ENCODE results near the gene TBXAS1. TPM values are rescaled to one million over a fixed set of nuclear protein-coding genes. Genes with fewer than 3 reads are reported as not detected.

TBXAS1 gene
- total RNA-seq, 1 donor from 2014 or later, result 9.9 TPM

GRCh38 chr7:140033036-140033435 lies 204.0 kb downstream of the TBXAS1 start:
- Histone ChIP-seq H3K27ac (ENCODE audit: low read depth, low read length) (no peak overlapping the region), H3K27me3 (ENCODE audit: control insufficient read depth in 3 of 3, insufficient read depth in 3 of 3, low read length in 3 of 3) (no peaks in the 10 kb centered on the region), H3K4me1 (ENCODE audit: control insufficient read depth in 3 of 3, insufficient read depth in 3 of 3, low read length in 3 of 3) (no peaks in the 10 kb centered on the region), H3K9ac (ENCODE audit: low read depth in 1 of 3, low read length in 3 of 3) (no peak overlapping the region), H3K4me3 (ENCODE audit: low read length in 3 of 3) (no peak overlapping the region), H3K9me3 (ENCODE audit: control insufficient read depth in 3 of 3, low read length in 3 of 3) (no peaks in the 10 kb centered on the region), H3K36me3 (ENCODE audit: control insufficient read depth in 3 of 3, insufficient read depth in 3 of 3, low read length in 3 of 3) (peaks cover 13 to 26% (median 16%) of the 10 kb centered on the region in 3 donors)

GRCh38 chr7:140033779-140034363 lies 204.8 kb downstream of the TBXAS1 start:
- Histone ChIP-seq H3K27ac (ENCODE audit: low read depth, low read length) (no peak overlapping the region), H3K9me3 (ENCODE audit: control insufficient read depth in 3 of 3, low read length in 3 of 3) (no peaks in the 10 kb centered on the region), H3K27me3 (ENCODE audit: control insufficient read depth in 3 of 3, insufficient read depth in 3 of 3, low read length in 3 of 3) (no peaks in the 10 kb centered on the region), H3K36me3 (ENCODE audit: control insufficient read depth in 3 of 3, insufficient read depth in 3 of 3, low read length in 3 of 3) (peaks cover 13 to 26% (median 15%) of the 10 kb centered on the region in 3 donors), H3K4me1 (ENCODE audit: control insufficient read depth in 3 of 3, insufficient read depth in 3 of 3, low read length in 3 of 3) (no peaks in the 10 kb centered on the region), H3K4me3 (ENCODE audit: low read length in 3 of 3) (no peak overlapping the region), H3K9ac (ENCODE audit: low read depth in 1 of 3, low read length in 3 of 3) (no peak overlapping the region)

GRCh38 chr7:140034421-140034820 lies 205.4 kb downstream of the TBXAS1 start:
- Histone ChIP-seq H3K9me3 (ENCODE audit: control insufficient read depth in 3 of 3, low read length in 3 of 3) (no peaks in the 10 kb centered on the region), H3K4me1 (ENCODE audit: control insufficient read depth in 3 of 3, insufficient read depth in 3 of 3, low read length in 3 of 3) (peaks cover 0 to 4% (median 0%) of the 10 kb centered on the region in 3 donors), H3K4me3 (ENCODE audit: low read length in 3 of 3) (no peak overlapping the region), H3K36me3 (ENCODE audit: control insufficient read depth in 3 of 3, insufficient read depth in 3 of 3, low read length in 3 of 3) (peaks cover 13 to 26% (median 17%) of the 10 kb centered on the region in 3 donors), H3K27me3 (ENCODE audit: control insufficient read depth in 3 of 3, insufficient read depth in 3 of 3, low read length in 3 of 3) (no peaks in the 10 kb centered on the region), H3K9ac (ENCODE audit: low read depth in 1 of 3, low read length in 3 of 3) (no peak overlapping the region), H3K27ac (ENCODE audit: low read depth, low read length) (no peak overlapping the region)

- H3K4me1 ChIP-seq (ENCODE audit: control insufficient read depth in 3 of 3, insufficient read depth in 3 of 3, low read length in 3 of 3), result peaks cover 0 to 4% (median 0%) of the 10 kb centered on the region in 3 donors
- H3K36me3 ChIP-seq (ENCODE audit: control insufficient read depth in 3 of 3, insufficient read depth in 3 of 3, low read length in 3 of 3), result peaks cover 18 to 26% (median 25%) of the 10 kb centered on the region in 3 donors
- H3K27me3 ChIP-seq (ENCODE audit: control insufficient read depth in 3 of 3, insufficient read depth in 3 of 3, low read length in 3 of 3), result no peaks in the 10 kb centered on the region
- H3K9me3 ChIP-seq (ENCODE audit: control insufficient read depth in 3 of 3, low read length in 3 of 3), result no peaks in the 10 kb centered on the region
- H3K4me3 ChIP-seq (ENCODE audit: low read length in 3 of 3), result no peak overlapping the region
- no peak overlapping the region for H3K27ac ChIP-seq (ENCODE audit: low read depth, low read length)
- no peak overlapping the region for H3K9ac ChIP-seq (ENCODE audit: low read depth in 1 of 3, low read length in 3 of 3)
These were observed 206.5 kb downstream of the TBXAS1 start for GRCh38 chr7:140035400-140036223.

GRCh38 chr7:140036224-140036962 lies 207.3 kb downstream of the TBXAS1 start:
- Histone ChIP-seq H3K27ac (ENCODE audit: low read depth, low read length) (no peak overlapping the region), H3K4me3 (ENCODE audit: low read length in 3 of 3) (no peak overlapping the region), H3K9ac (ENCODE audit: low read depth in 1 of 3, low read length in 3 of 3) (no peak overlapping the region), H3K27me3 (ENCODE audit: control insufficient read depth in 3 of 3, insufficient read depth in 3 of 3, low read length in 3 of 3) (no peaks in the 10 kb centered on the region), H3K36me3 (ENCODE audit: control insufficient read depth in 3 of 3, insufficient read depth in 3 of 3, low read length in 3 of 3) (peaks cover 18 to 31% (median 27%) of the 10 kb centered on the region in 3 donors), H3K4me1 (ENCODE audit: control insufficient read depth in 3 of 3, insufficient read depth in 3 of 3, low read length in 3 of 3) (peaks cover 0 to 4% (median 0%) of the 10 kb centered on the region in 3 donors), H3K9me3 (ENCODE audit: control insufficient read depth in 3 of 3, low read length in 3 of 3) (no peaks in the 10 kb centered on the region)

- no peaks in the 10 kb centered on the region for H3K9me3 ChIP-seq (ENCODE audit: control insufficient read depth in 3 of 3, low read length in 3 of 3)
- H3K27ac ChIP-seq (ENCODE audit: low read depth, low read length), result no peak overlapping the region
These were observed 210.0 kb downstream of the TBXAS1 start for GRCh38 chr7:140039066-140039465.

GRCh38 chr7:140039896-140040295 lies 210.8 kb downstream of the TBXAS1 start:
- no peaks in the 10 kb centered on the region for H3K27me3 ChIP-seq (ENCODE audit: control insufficient read depth in 3 of 3, insufficient read depth in 3 of 3, low read length in 3 of 3)
- no peak overlapping the region for H3K9ac ChIP-seq (ENCODE audit: low read depth in 1 of 3, low read length in 3 of 3)
- no peak overlapping the region for H3K4me3 ChIP-seq (ENCODE audit: low read length in 3 of 3)
- peaks cover 0 to 4% (median 0%) of the 10 kb centered on the region in 3 donors for H3K4me1 ChIP-seq (ENCODE audit: control insufficient read depth in 3 of 3, insufficient read depth in 3 of 3, low read length in 3 of 3)
- H3K27ac ChIP-seq (ENCODE audit: low read depth, low read length), result no peak overlapping the region
- peaks cover 15 to 35% (median 21%) of the 10 kb centered on the region in 3 donors for H3K36me3 ChIP-seq (ENCODE audit: control insufficient read depth in 3 of 3, insufficient read depth in 3 of 3, low read length in 3 of 3)
- no peaks in the 10 kb centered on the region for H3K9me3 ChIP-seq (ENCODE audit: control insufficient read depth in 3 of 3, low read length in 3 of 3)

More at GRCh38 chr7:140039066-140039465, 210.0 kb downstream of the TBXAS1 start:
- Histone ChIP-seq H3K36me3 (ENCODE audit: control insufficient read depth in 3 of 3, insufficient read depth in 3 of 3, low read length in 3 of 3) (peaks cover 15 to 29% (median 23%) of the 10 kb centered on the region in 3 donors), H3K9ac (ENCODE audit: low read depth in 1 of 3, low read length in 3 of 3) (no peak overlapping the region), H3K4me3 (ENCODE audit: low read length in 3 of 3) (no peak overlapping the region), H3K4me1 (ENCODE audit: control insufficient read depth in 3 of 3, insufficient read depth in 3 of 3, low read length in 3 of 3) (peaks cover 0 to 4% (median 0%) of the 10 kb centered on the region in 3 donors), H3K27me3 (ENCODE audit: control insufficient read depth in 3 of 3, insufficient read depth in 3 of 3, low read length in 3 of 3) (no peaks in the 10 kb centered on the region)

GRCh38 chr7:140041659-140042385 lies 212.8 kb downstream of the TBXAS1 start:
- H3K9me3 ChIP-seq (ENCODE audit: control insufficient read depth in 3 of 3, low read length in 3 of 3), result no peaks in the 10 kb centered on the region
- peaks cover 15 to 33% (median 23%) of the 10 kb centered on the region in 3 donors for H3K36me3 ChIP-seq (ENCODE audit: control insufficient read depth in 3 of 3, insufficient read depth in 3 of 3, low read length in 3 of 3)
- H3K9ac ChIP-seq (ENCODE audit: low read depth in 1 of 3, low read length in 3 of 3), result no peak overlapping the region
- H3K27ac ChIP-seq (ENCODE audit: low read depth, low read length), result no peak overlapping the region
- no peak overlapping the region for H3K4me3 ChIP-seq (ENCODE audit: low read length in 3 of 3)
- peaks cover 0 to 4% (median 0%) of the 10 kb centered on the region in 3 donors for H3K4me1 ChIP-seq (ENCODE audit: control insufficient read depth in 3 of 3, insufficient read depth in 3 of 3, low read length in 3 of 3)
- no peaks in the 10 kb centered on the region for H3K27me3 ChIP-seq (ENCODE audit: control insufficient read depth in 3 of 3, insufficient read depth in 3 of 3, low read length in 3 of 3)

- Histone ChIP-seq H3K27ac (ENCODE audit: low read depth, low read length) (no peak overlapping the region), H3K4me1 (ENCODE audit: control insufficient read depth in 3 of 3, insufficient read depth in 3 of 3, low read length in 3 of 3) (peaks cover 0 to 4% (median 0%) of the 10 kb centered on the region in 3 donors), H3K9ac (ENCODE audit: low read depth in 1 of 3, low read length in 3 of 3) (no peak overlapping the region), H3K4me3 (ENCODE audit: low read length in 3 of 3) (no peak overlapping the region), H3K27me3 (ENCODE audit: control insufficient read depth in 3 of 3, insufficient read depth in 3 of 3, low read length in 3 of 3) (no peaks in the 10 kb centered on the region), H3K36me3 (ENCODE audit: control insufficient read depth in 3 of 3, insufficient read depth in 3 of 3, low read length in 3 of 3) (peaks cover 13 to 31% (median 21%) of the 10 kb centered on the region in 3 donors), H3K9me3 (ENCODE audit: control insufficient read depth in 3 of 3, low read length in 3 of 3) (no peaks in the 10 kb centered on the region)
These were observed 213.3 kb downstream of the TBXAS1 start for GRCh38 chr7:140042386-140042670.
